Measurements from ENCODE around the gene PAMR1.

Gene PAMR1

DNA sequence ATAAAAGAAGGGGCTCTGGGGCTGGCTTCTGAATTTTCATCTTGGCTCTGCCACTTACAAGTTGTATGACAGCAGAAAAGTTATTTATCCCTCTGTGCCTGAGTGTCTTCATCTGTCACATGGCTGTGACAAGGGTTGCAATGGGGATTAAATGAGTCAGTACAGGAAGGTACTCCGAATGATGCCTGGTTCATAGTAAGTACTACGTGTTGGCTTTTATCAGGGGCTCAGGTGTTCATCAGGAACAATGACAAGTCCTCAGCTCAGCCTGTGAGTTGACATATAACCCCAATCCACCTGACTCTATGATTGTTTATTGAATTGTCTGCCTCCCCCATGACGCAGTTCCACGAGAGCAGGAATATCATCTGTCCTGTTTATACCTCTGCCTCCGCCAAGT lies 45.7 kb downstream of the PAMR1 start:
- DNase-seq (ENCODE audit: low read depth), result no peak
- TF ChIP-seq, protein P1, sequence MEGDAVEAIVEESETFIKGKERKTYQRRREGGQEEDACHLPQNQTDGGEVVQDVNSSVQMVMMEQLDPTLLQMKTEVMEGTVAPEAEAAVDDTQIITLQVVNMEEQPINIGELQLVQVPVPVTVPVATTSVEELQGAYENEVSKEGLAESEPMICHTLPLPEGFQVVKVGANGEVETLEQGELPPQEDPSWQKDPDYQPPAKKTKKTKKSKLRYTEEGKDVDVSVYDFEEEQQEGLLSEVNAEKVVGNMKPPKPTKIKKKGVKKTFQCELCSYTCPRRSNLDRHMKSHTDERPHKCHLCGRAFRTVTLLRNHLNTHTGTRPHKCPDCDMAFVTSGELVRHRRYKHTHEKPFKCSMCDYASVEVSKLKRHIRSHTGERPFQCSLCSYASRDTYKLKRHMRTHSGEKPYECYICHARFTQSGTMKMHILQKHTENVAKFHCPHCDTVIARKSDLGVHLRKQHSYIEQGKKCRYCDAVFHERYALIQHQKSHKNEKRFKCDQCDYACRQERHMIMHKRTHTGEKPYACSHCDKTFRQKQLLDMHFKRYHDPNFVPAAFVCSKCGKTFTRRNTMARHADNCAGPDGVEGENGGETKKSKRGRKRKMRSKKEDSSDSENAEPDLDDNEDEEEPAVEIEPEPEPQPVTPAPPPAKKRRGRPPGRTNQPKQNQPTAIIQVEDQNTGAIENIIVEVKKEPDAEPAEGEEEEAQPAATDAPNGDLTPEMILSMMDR (IDR thresholded peaks at IDR 0.05; ENCODE audit: insufficient read depth, low read depth, low read length, missing control alignments), result no peak
- H3K4me3 ChIP-seq (ENCODE audit: low read length), result no peak overlapping the region

DNA sequence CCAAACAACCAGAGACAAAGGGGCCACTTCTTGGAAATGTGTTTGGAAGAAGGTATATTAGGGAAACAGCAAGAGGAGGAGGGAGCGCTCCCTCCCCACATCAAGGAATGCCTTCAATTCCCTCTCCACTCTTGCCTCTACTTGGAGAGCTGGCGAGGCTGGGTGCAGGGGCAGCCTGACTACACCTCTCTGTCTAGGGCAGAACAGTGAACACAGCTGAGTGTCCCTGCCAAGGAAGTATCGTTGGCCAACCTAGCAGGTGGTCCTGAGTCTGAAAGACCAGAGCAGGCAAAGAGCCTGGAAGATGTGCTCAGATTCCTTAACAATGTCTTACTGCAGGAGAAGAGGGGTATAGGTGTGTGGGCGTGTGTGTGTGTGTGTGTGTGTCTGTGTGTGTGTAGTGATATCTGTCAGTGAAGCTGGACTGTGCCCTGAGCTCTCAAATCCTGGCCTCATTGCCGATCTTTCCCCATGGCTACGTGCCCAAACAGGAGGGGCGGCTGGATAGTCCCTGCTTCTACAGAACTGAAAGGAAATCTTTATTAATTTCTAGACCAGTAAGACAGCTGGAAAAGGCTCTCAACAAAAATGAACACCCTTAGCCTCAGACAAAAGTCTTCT lies 46.8 kb downstream of the PAMR1 start:
- no peak for DNase-seq (ENCODE audit: low read depth)
- H3K4me3 ChIP-seq (ENCODE audit: low read length), result no peak overlapping the region
- TF ChIP-seq, protein P1 (IDR thresholded peaks at IDR 0.05; ENCODE audit: insufficient read depth, low read depth, low read length, missing control alignments), result no peak

DNA sequence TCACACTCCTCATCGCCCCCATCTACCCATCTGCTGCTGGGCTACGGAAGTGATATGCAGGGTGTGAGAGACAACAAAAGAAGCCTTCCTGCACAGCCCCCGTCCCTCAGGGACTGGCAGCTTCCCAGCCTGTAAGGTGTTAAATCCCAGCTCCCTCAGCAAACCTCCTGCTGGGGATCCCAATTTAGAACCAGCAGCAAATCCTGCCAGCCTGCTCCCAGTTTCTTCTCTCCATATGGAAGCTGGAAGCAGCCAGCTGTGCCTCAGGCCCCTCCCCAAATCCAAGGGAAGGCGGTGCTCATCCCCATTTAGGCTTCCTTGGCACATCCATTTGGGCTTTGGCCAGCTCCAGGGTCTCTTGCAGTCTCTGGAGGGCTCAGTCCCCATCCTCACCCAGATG lies 47.5 kb downstream of the PAMR1 start:
- DNase-seq (ENCODE audit: low read depth), result no peak
- H3K4me3 ChIP-seq (ENCODE audit: low read length), result no peak overlapping the region
- TF ChIP-seq, protein P1 (IDR thresholded peaks at IDR 0.05; ENCODE audit: insufficient read depth, low read depth, low read length, missing control alignments), result no peak

DNA sequence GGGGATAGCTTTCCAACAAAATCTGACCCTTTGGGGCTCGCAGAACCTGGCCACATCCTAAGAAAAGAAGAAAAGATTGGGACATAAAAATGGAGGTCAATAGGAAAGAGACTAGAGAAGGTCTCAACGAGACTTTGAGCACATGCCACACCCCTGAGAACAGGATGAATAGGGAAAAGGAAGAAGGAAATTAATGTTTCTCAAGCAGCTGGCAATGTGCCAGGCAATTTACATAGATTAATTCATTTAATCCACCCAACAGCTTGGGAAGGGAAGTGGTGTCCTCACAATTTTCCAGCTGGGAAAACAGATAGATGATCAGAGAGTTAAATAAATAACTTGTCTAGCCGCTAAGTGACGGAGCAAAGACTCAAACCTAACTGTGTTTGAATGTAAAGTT lies 50.7 kb downstream of the PAMR1 start:
- no peak for DNase-seq (ENCODE audit: low read depth)

DNA sequence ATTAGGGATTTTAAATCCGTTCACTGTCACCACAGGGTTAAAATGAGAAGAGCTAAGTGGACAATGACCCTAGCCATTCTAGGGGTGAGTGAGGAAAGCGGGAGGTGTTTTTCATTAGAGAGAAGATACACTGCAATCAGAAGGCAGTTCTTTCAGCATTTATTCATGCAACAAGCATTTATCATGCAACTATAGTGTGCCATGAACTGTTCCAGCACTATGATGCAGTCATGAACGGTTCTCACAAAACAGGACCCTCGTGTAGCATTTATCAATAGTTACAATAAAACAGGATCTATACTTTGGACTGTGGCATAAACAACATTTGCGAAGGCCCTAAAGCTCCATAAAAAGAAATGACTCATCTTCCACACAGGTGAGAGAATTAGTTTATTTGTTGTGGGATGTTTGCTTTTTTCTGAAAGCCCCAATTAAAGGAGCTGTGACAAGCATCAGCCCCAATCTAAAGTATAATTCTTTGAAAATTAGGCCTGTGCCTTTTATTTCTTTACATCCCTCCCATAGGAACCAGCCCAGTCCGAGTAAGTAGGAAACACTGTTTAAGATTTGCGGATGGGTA lies 51.5 kb downstream of the PAMR1 start:
- no peak overlapping the region for H3K4me3 ChIP-seq (ENCODE audit: low read length)
- DNase-seq (ENCODE audit: low read depth), result no peak
- TF ChIP-seq, protein P1 (IDR thresholded peaks at IDR 0.05; ENCODE audit: insufficient read depth, low read depth, low read length, missing control alignments), result no peak

More for the DNA sequence above, 50.7 kb downstream of the PAMR1 start:
- no peak overlapping the region for H3K4me3 ChIP-seq (ENCODE audit: low read length)
- TF ChIP-seq, protein P1 (IDR thresholded peaks at IDR 0.05; ENCODE audit: insufficient read depth, low read depth, low read length, missing control alignments), result no peak

DNA sequence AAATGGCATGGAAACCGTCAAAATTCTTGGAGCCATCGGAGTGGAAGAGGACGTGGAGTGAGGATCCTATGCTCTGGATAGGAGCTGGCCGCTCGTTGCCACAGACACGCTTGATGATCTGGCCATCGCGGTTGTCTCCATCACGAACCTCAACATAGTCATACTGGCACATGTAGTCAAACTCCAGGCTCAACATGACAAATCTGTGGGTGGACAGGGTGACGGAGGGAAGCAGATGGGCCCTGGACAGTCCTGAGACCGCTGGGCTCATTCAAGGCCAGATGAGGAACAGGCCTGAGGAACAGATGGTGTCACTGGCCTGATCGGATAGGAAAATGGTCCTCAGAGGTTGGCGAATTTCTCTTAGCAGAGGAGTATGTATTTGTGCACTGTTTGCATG lies 54.8 kb downstream of the PAMR1 start:
- H3K4me3 ChIP-seq (ENCODE audit: low read length), result no peak overlapping the region
- no peak for DNase-seq (ENCODE audit: low read depth)
- TF ChIP-seq, protein P1 (IDR thresholded peaks at IDR 0.05; ENCODE audit: insufficient read depth, low read depth, low read length, missing control alignments), result no peak

DNA sequence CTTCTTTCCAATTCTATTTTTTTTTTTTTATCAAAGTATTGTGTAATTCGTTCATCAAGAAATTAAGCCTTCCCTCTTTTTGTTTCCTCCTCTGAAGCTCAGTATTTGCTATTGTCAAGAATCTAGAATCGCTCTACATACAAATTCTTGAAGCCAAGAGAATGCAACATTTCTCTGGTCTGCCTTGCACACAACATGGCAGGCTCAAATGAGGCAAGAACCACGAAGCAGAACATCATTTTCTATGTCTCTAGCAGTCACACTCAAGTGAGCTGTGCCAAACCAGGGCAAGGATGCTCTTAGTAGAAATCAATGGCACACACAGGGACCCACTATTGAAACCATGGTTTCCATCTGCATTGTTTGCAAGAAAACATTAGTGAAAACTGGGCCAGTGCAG lies 59.4 kb downstream of the PAMR1 start:
- no peak for DNase-seq (ENCODE audit: low read depth)
- no peak overlapping the region for H3K4me3 ChIP-seq (ENCODE audit: low read length)
- TF ChIP-seq, protein P1 (IDR thresholded peaks at IDR 0.05; ENCODE audit: insufficient read depth, low read depth, low read length, missing control alignments), result no peak

Measured in epithelial cell of esophagus (primary cell).